Measurements from ENCODE around the gene SRRM3.

DNA sequence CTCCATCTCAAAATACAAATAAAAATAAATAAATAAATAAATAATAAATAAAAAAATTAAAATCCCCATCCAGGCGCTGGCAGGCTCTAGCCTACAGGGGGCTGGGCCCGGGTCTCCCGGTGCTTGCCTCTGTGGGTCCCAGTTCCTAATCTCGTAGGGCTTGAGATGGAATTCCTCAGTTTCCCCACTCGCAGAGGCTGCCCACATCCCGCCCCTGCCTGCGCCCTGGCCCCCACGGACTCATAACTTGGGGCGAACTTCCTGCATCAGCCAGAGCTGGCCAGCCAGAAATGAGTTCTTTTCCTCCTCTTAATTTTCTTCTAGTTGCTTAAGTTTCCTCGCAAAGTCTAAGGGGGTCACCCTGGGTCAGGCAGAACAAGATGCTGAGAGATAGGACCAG, 22.0 kb upstream of the SRRM3 start:
- TF ChIP-seq YY1 (IDR thresholded peaks at IDR 0.05; ENCODE audit: insufficient read depth, insufficient read length) = no peak
- TF ChIP-seq ZNF274 (IDR thresholded peaks at IDR 0.05; ENCODE audit: low read depth, low read length) = no peak
